Activated T-cell treated with anti-CD3 and anti-CD28 coated beads for 1 hour (primary cell): ENCODE measurements around the gene METAP2.
"Not testable (repeated sequence)": the region's sequence is repeated elsewhere in the genome, so short reads cannot be mapped to it uniquely, and the experiment has no call there.

ENCODE experiments used
- DNase-seq: peaks from one replicate; pipeline ENCODE4 v3.0.0-alpha.2; 2020; ENCODE audit warnings: low read depth

The METAP2 gene

GRCh38 chr12:95462551-95462950, 11.4 kb upstream of the METAP2 start:
- no peak for DNase-seq

- DNase-seq, result no peak
Measured at GRCh38 chr12:95463050-95463449, 10.9 kb upstream of the METAP2 start.

- not testable (repeated sequence) for DNase-seq
Measured at GRCh38 chr12:95463776-95464175, 10.2 kb upstream of the METAP2 start.

- DNase-seq, result no peak
Measured at GRCh38 chr12:95465275-95465674, 8.7 kb upstream of the METAP2 start.

GRCh38 chr12:95470300-95470699, 3.7 kb upstream of the METAP2 start:
- DNase-seq, result no peak

- DNase-seq, result peak; percentile 10
Measured at GRCh38 chr12:95473231-95473883, 595 bp upstream of the METAP2 start.

GRCh38 chr12:95474660-95474958, 657 bp downstream of the METAP2 start:
- no peak for DNase-seq

GRCh38 chr12:95480230-95480629, 6.3 kb downstream of the METAP2 start:
- DNase-seq, result no peak

GRCh38 chr12:95481072-95481471, 7.1 kb downstream of the METAP2 start:
- no peak for DNase-seq

GRCh38 chr12:95481888-95482287, 7.9 kb downstream of the METAP2 start:
- DNase-seq, result no peak

GRCh38 chr12:95482564-95482963, 8.6 kb downstream of the METAP2 start:
- DNase-seq, result not testable (repeated sequence)

GRCh38 chr12:95484524-95484923, 10.6 kb downstream of the METAP2 start:
- DNase-seq, result no peak

GRCh38 chr12:95487024-95487423, 13.1 kb downstream of the METAP2 start:
- DNase-seq, result no peak

GRCh38 chr12:95492462-95492861, 18.5 kb downstream of the METAP2 start:
- no peak for DNase-seq

- DNase-seq, result no peak
Measured at GRCh38 chr12:95494888-95495287, 20.9 kb downstream of the METAP2 start.

- DNase-seq, result no peak
Measured at GRCh38 chr12:95495433-95495832, 21.5 kb downstream of the METAP2 start.

GRCh38 chr12:95497031-95497430, 23.1 kb downstream of the METAP2 start:
- no peak for DNase-seq

- no peak for DNase-seq
Measured at GRCh38 chr12:95498968-95499367, 25.0 kb downstream of the METAP2 start.

- no peak for DNase-seq
Measured at GRCh38 chr12:95499772-95500171, 25.8 kb downstream of the METAP2 start.

- DNase-seq, result no peak
Measured at GRCh38 chr12:95504140-95504539, 30.2 kb downstream of the METAP2 start.

GRCh38 chr12:95505039-95505438, 31.1 kb downstream of the METAP2 start:
- no peak for DNase-seq

GRCh38 chr12:95506707-95507523, 33.0 kb downstream of the METAP2 start:
- DNase-seq, result no peak

- DNase-seq, result no peak
Measured at GRCh38 chr12:95509300-95509699, 35.3 kb downstream of the METAP2 start.

GRCh38 chr12:95511977-95512376, 38.0 kb downstream of the METAP2 start:
- no peak for DNase-seq
